Liver (tissue), 9 donors: Measurements from ENCODE around the gene UMAD1. TPM values are rescaled to one million over a fixed set of nuclear protein-coding genes. Genes with fewer than 3 reads are reported as not detected.

Experiments used
- DNase-seq: peaks from one replicate; pipeline ENCODE4 v3.0.0-alpha.2; 2017; ENCODE audit warnings: low spot score
- H3K27ac ChIP-seq, 2 donors: one replicate each; pipeline ENCODE4 v1.7.0; 2013; ENCODE audit warnings: inconsistent platforms in 2 of 2, low read length in 2 of 2, control low read depth in 1 of 2, low read depth in 1 of 2, mild to moderate bottlenecking in 1 of 2
- H3K27me3 ChIP-seq, 4 donors: one replicate each; pipeline versions ENCODE4 v1.6.1 to v1.7.0; 2013; ENCODE audit warnings: low read length in 3 of 4, inconsistent platforms in 1 of 4, mild to moderate bottlenecking in 1 of 4, moderate library complexity in 1 of 4; ENCODE audit not compliant: control insufficient read depth in 4 of 4, insufficient read depth in 4 of 4
- H3K36me3 ChIP-seq, 4 donors: one replicate each; pipeline versions ENCODE4 v1.6.1 to v1.7.0; 2013; ENCODE audit warnings: low read length in 3 of 4, mild to moderate bottlenecking in 3 of 4, low read depth in 1 of 4, moderate library complexity in 1 of 4; ENCODE audit not compliant: control insufficient read depth in 4 of 4, insufficient read depth in 3 of 4
- H3K4me1 ChIP-seq, 4 donors: one replicate each; pipeline versions ENCODE4 v1.6.1 to v1.7.0; 2013; ENCODE audit warnings: low read length in 3 of 4, mild to moderate bottlenecking in 3 of 4, moderate library complexity in 1 of 4; ENCODE audit not compliant: control insufficient read depth in 4 of 4, insufficient read depth in 4 of 4
- H3K4me3 ChIP-seq, 3 donors: one replicate each; pipeline versions ENCODE4 v1.6.1 to v1.7.0; 2013; ENCODE audit warnings: low read length in 3 of 3, control low read depth in 1 of 3, low read depth in 1 of 3, mild to moderate bottlenecking in 1 of 3
- H3K9ac ChIP-seq, 2 donors: one replicate each; pipeline ENCODE4 v1.7.0; 2013; ENCODE audit warnings: low read length in 2 of 2, mild to moderate bottlenecking in 2 of 2, moderate library complexity in 2 of 2, control low read depth in 1 of 2, low read depth in 1 of 2
- H3K9me3 ChIP-seq, 4 donors: one replicate each; pipeline versions ENCODE4 v1.6.1 to v1.7.0; 2013; ENCODE audit warnings: low read length in 3 of 4; ENCODE audit not compliant: control insufficient read depth in 4 of 4
- EGR1 ChIP-seq, 2 donors: IDR thresholded peaks; 2 replicates each; pipeline ENCODE4 v1.6.1; 2016 to 2018; ENCODE audit warnings: antibody characterized with exemption in 2 of 2, low read depth in 2 of 2
- FOXA2 ChIP-seq: IDR thresholded peaks from 2 replicates; pipeline ENCODE4 v1.6.1; 2016; ENCODE audit warnings: antibody characterized with exemption
- HNF4A ChIP-seq, 2 donors: conservative IDR thresholded peaks; 2 replicates each; pipeline ENCODE4 v1.6.1; 2016; ENCODE audit warnings: antibody characterized with exemption in 2 of 2, mild to moderate bottlenecking in 2 of 2
- HNF4G ChIP-seq: IDR thresholded peaks from 2 replicates; pipeline ENCODE4 v1.6.1; 2016; ENCODE audit warnings: antibody characterized with exemption
- NR2F2 ChIP-seq: IDR thresholded peaks from 2 replicates; pipeline ENCODE4 v1.6.1; 2016; ENCODE audit warnings: antibody characterized with exemption
- RAD21 ChIP-seq, 2 donors: IDR thresholded peaks; 2 replicates each; pipeline ENCODE4 v1.6.1; 2016; ENCODE audit warnings: antibody characterized with exemption in 2 of 2, mild to moderate bottlenecking in 2 of 2
- REST ChIP-seq: IDR thresholded peaks from 2 replicates; pipeline ENCODE4 v1.6.1; 2016; ENCODE audit warnings: antibody characterized with exemption, mild to moderate bottlenecking
- RXRA ChIP-seq, 2 donors: IDR thresholded peaks; 2 replicates each; pipeline ENCODE4 v1.6.1; 2017 to 2018; ENCODE audit warnings: antibody characterized with exemption in 2 of 2, mild to moderate bottlenecking in 1 of 2
- SP1 ChIP-seq: IDR thresholded peaks from 2 replicates; pipeline ENCODE4 v1.6.1; 2018; ENCODE audit warnings: antibody characterized with exemption, mild to moderate bottlenecking
- YY1 ChIP-seq: IDR thresholded peaks from 2 replicates; pipeline ENCODE4 v1.6.1; 2016; ENCODE audit warnings: antibody characterized with exemption, mild to moderate bottlenecking
- ZBTB33 ChIP-seq: IDR thresholded peaks from 2 replicates; pipeline ENCODE4 v1.6.1; 2016; ENCODE audit warnings: antibody characterized with exemption
- WGBS: extraction: QIAGEN DNeasy Blood & Tissue Kit; methylation state at CpG from one replicate; pipeline ENCODE4 v1.1.7; 2013; 5-methylcytosine and 5-hydroxymethylcytosine counted together
- polyA plus RNA-seq, 2 donors: library from polyadenylated mRNA; stranded (reverse) in 1 of 2; unstranded in 1 of 2; fragments of 200-250 nt in 1 of 2; fragments of >200 nt in 1 of 2; fragmentation: Nextera tagmentation in 1 of 2; extraction: Ambion mirVana in 1 of 2; gene quantifications; one replicate each; pipeline versions ENCODE4 v1.2.1 to v1.2.3, GENCODE V29; 2013 to 2015
- total RNA-seq, 2 donors: library from RNA; depleted of rRNA; stranded (reverse); fragments of >200 nt; gene quantifications; one replicate each; pipeline ENCODE4 v1.2.3, GENCODE V29; 2014
- TF ChIP-seq, protein P1 (sequence below): IDR thresholded peaks from 2 replicates; pipeline ENCODE4 v1.6.1; 2016; ENCODE audit warnings: antibody characterized with exemption
- donor health status: healthy.
- donor health status: healthy.
- donor health status: healthy.
- donor health status: healthy.
- donor health status: healthy.

Gene UMAD1
- total and polyA plus RNA-seq, 4 donors, result 5.9 to 12.2 (median 7.9) TPM

- Histone ChIP-seq H3K9me3 (no peaks in the 10 kb centered on the region), H3K9ac (no peak overlapping the region), H3K36me3 (no peaks in the 10 kb centered on the region), H3K27ac (no peak overlapping the region), H3K4me3 (no peak overlapping the region), H3K27me3 (no peaks in the 10 kb centered on the region), H3K4me1 (peaks cover 0 to 31% (median 24%) of the 10 kb centered on the region in 4 donors)
- TF ChIP-seq FOXA2 (no peak), YY1 (no peak), HNF4G (no peak), RXRA (IDR thresholded peaks at IDR 0.05) (no peak), RAD21 (IDR thresholded peaks at IDR 0.05) (no peak), SP1 (no peak), ZBTB33 (no peak)
- TF ChIP-seq, protein P1, sequence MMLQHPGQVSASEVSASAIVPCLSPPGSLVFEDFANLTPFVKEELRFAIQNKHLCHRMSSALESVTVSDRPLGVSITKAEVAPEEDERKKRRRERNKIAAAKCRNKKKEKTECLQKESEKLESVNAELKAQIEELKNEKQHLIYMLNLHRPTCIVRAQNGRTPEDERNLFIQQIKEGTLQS, result no peak
- DNase-seq, result no peak
These were observed 278.3 kb downstream of the UMAD1 start for GRCh38 chr7:7918736-7919448.

DNA sequence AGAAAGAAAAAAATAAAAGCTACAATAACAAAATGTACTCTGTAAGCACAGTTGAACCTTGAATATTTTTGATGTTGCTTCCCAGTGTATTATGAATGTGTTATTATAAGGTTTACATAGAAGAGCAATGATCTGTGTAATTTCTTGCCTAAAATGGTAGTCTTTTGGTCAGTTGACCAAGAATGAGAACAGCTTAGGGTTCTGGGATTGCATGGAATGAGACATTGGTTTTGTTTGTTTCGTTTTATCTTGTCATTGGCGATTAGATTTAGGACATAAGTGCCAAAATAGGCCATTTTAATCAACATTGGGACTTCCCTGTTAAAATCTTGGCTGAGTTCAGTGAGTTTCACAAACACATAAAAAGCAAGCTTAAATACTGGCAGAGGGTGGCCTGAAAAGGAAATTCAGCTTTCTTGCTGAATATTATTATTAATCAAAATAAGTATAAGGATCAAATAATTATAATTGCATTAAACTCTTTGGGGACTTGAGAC lies 278.9 kb downstream of the UMAD1 start:
- peaks cover 0 to 28% (median 23%) of the 10 kb centered on the region in 4 donors for H3K4me1 ChIP-seq

More for the DNA sequence above, 278.9 kb downstream of the UMAD1 start:
- 31% methylated on average over 2 of the region's 2 CpGs for WGBS
- Histone ChIP-seq H3K4me3 (no peak overlapping the region), H3K9me3 (no peaks in the 10 kb centered on the region), H3K27me3 (no peaks in the 10 kb centered on the region), H3K27ac (peak overlapping the region in 1 of 2 donors; percentile 51), H3K9ac (no peak overlapping the region), H3K36me3 (no peaks in the 10 kb centered on the region)
- TF ChIP-seq SP1 (no peak), ZBTB33 (no peak), REST (no peak), NR2F2 (no peak), EGR1 (IDR thresholded peaks at IDR 0.05; ENCODE audit: low read depth in 2 of 2) (no peak), RAD21 (IDR thresholded peaks at IDR 0.05) (no peak), FOXA2 (no peak), YY1 (peak; percentile 67), RXRA (IDR thresholded peaks at IDR 0.05) (peak in 1 of 2 donors; percentile 9), HNF4A (conservative IDR thresholded peaks at IDR 0.05) (peak in 1 of 2 donors; percentile 6)
- TF ChIP-seq, protein P1, result no peak
- no peak for DNase-seq
